ENCODE measurements around the gene ATF3. TPM values are rescaled to one million over a fixed set of nuclear protein-coding genes. Genes with fewer than 3 reads are reported as not detected.

The ATF3 gene
- total and polyA plus RNA-seq, 4 donors, result 1.1 to 8.8 (median 5.5) TPM

- Histone ChIP-seq H3K9ac (ENCODE audit: low read depth in 1 of 2, low read length in 2 of 2) (no peak overlapping the region), H3K4me1 (ENCODE audit: control insufficient read depth in 4 of 4, insufficient read depth in 4 of 4, low read length in 3 of 4) (peaks cover 3 to 22% (median 14%) of the 10 kb centered on the region in 4 donors), H3K27ac (ENCODE audit: low read depth in 1 of 2, low read length in 2 of 2) (no peak overlapping the region), H3K27me3 (ENCODE audit: control insufficient read depth in 4 of 4, insufficient read depth in 4 of 4, low read length in 3 of 4) (no peaks in the 10 kb centered on the region), H3K9me3 (ENCODE audit: control insufficient read depth in 4 of 4, low read length in 3 of 4) (no peaks in the 10 kb centered on the region), H3K4me3 (ENCODE audit: low read depth in 1 of 3, low read length in 3 of 3) (no peak overlapping the region), H3K36me3 (ENCODE audit: control insufficient read depth in 4 of 4, insufficient read depth in 3 of 4, low read depth in 1 of 4, low read length in 3 of 4) (no peaks in the 10 kb centered on the region)
- 88% methylated on average over 5 of the region's 5 CpGs for WGBS
- no peak for DNase-seq (ENCODE audit: low spot score)
- no peak for TF ChIP-seq EGR1 (IDR thresholded peaks at IDR 0.05; ENCODE audit: low read depth in 2 of 2)
- no peak for TF ChIP-seq HNF4A (conservative IDR thresholded peaks at IDR 0.05)
- no peak for TF ChIP-seq ATF3 (IDR thresholded peaks at IDR 0.05)
- no peak for TF ChIP-seq JUND (IDR thresholded peaks at IDR 0.05)
- TF ChIP-seq ZBTB33 (IDR thresholded peaks at IDR 0.05), result no peak
- TF ChIP-seq FOXA2 (IDR thresholded peaks at IDR 0.05), result no peak
- no peak for TF ChIP-seq REST (IDR thresholded peaks at IDR 0.05)
- no peak for TF ChIP-seq CTCF (IDR thresholded peaks at IDR 0.05; ENCODE audit: low read depth, low read length, missing input control)
- TF ChIP-seq MAX (IDR thresholded peaks at IDR 0.05), result no peak
- TF ChIP-seq SP1 (IDR thresholded peaks at IDR 0.05), result no peak
- no peak for TF ChIP-seq NR2F2 (IDR thresholded peaks at IDR 0.05)
- no peak for TF ChIP-seq RXRA (IDR thresholded peaks at IDR 0.05)
- TF ChIP-seq FOXA1 (IDR thresholded peaks at IDR 0.05), result no peak
- no peak for TF ChIP-seq TAF1 (conservative IDR thresholded peaks at IDR 0.05)
- TF ChIP-seq HNF4G (IDR thresholded peaks at IDR 0.05), result no peak
- no peak for TF ChIP-seq RAD21 (IDR thresholded peaks at IDR 0.05)
- TF ChIP-seq GABPA (IDR thresholded peaks at IDR 0.05 in 1 of 2, conservative IDR thresholded peaks at IDR 0.05 in 1 of 2), result no peak
- no peak for TF ChIP-seq YY1 (IDR thresholded peaks at IDR 0.05)
These were observed 21.0 kb downstream of the ATF3 start for GRCh38 chr1:212629450-212630157.
